ENCODE measurements around the gene CDHR1. TPM values are rescaled to one million over a fixed set of nuclear protein-coding genes. Genes with fewer than 3 reads are reported as not detected.
"Not testable (repeated sequence)": the region's sequence is repeated elsewhere in the genome, so short reads cannot be mapped to it uniquely, and the experiment has no call there.

CDHR1 gene
- total RNA-seq, 1 donor from 2014 or later = 3.7 TPM

DNA sequence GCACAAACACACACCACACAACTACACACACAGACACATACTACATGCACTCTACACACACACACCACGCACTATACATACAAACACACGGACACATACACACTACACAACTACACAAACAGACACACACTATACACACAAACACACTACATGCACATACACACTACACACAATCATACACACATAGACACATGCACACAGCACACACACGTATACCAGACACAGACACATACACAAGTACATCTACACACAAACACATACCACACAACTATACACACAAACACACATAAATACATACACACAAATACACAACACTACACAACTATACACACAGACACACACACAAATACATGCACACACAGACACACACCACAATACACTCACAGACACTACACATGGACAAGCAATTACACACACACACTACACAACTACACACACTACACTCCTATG is 16.2 kb upstream of the CDHR1 start:
- ChIA-PET CTCF (no interaction called here), POLR2A (no interaction called here)
- H3K36me3 Mint-ChIP-seq (ENCODE audit: low read depth) = no peaks in the 10 kb centered on the region
- no peak overlapping the region for H3K4me3 Mint-ChIP-seq
- H3K27ac Mint-ChIP-seq = no peak overlapping the region
- no peak for ATAC-seq (ENCODE audit: low read depth)
- DNase-seq = no peak
- no peaks in the 10 kb centered on the region for H3K9me3 Mint-ChIP-seq
- TF ChIP-seq CTCF (IDR thresholded peaks at IDR 0.05) = no peak
- H3K4me1 Mint-ChIP-seq = peaks cover 10% of the 10 kb centered on the region
- intact Hi-C loops (cut with micrococcal nuclease) = loop anchor here (2.0 kb wide), 3 partner anchors 17 to 27 kb away; partner anchors contain the start of gene CDHR1
- no peaks in the 10 kb centered on the region for H3K27me3 Mint-ChIP-seq

DNA sequence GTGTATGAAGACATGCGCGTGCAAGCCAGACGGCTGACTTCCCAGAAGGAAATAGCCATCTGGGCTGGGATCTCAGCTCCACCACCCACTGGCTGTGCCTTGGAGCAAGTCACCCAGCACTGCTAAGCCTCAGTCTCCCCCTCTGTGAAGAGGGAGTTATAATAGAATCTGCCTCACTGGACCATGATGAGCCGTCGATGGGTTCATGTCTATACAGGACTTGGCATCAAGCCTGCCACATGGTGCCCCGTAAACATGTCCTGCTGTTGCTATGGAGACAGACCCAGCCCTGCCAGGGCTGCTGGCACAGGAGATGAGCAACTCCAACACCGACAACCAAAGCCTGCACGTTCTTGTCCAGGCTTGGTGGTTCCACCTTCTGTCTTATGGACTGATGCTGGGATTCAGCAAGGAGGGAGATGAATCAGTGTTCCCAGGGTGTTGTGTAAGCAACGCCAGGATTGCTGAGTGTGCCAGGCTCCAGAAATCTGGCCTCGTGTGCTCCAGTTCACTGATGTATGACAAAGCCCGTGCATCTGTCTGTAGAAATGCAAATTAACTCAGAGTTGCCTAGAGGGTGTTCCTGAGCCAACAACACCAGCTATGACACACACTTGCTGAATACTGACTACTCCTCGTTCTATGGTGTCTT is 15.2 kb upstream of the CDHR1 start:
- intact Hi-C loops (cut with micrococcal nuclease) = loop anchor here (1.0 to 2.0 kb wide), 6 partner anchors 8 to 40 kb away; partner anchors contain the start of genes CDHR1 and GHITM
- H3K27me3 Mint-ChIP-seq = no peaks in the 10 kb centered on the region

GRCh38 chr10:84180386-84180785 is 14.0 kb upstream of the CDHR1 start:
- intact Hi-C loops (cut with micrococcal nuclease); H3K27me3 Mint-ChIP-seq; H3K9me3 Mint-ChIP-seq; H3K36me3 Mint-ChIP-seq (ENCODE audit: low read depth); H3K4me1 Mint-ChIP-seq; ATAC-seq (ENCODE audit: low read depth); POLR2A ChIA-PET; H3K4me3 Mint-ChIP-seq; CTCF ChIA-PET; H3K27ac Mint-ChIP-seq; DNase-seq: not testable (repeated sequence)

More for the DNA sequence above, 15.2 kb upstream of the CDHR1 start:
- ATAC-seq (ENCODE audit: low read depth) (peak; percentile 90), DNase-seq (peak; percentile 34)
- no peak overlapping the region for H3K27ac Mint-ChIP-seq
- CTCF ChIA-PET = no interaction called here
- POLR2A ChIA-PET = no interaction called here
- H3K36me3 Mint-ChIP-seq (ENCODE audit: low read depth) = no peaks in the 10 kb centered on the region
- H3K9me3 Mint-ChIP-seq = no peaks in the 10 kb centered on the region
- no peak for TF ChIP-seq CTCF (IDR thresholded peaks at IDR 0.05)
- H3K4me3 Mint-ChIP-seq = no peak overlapping the region
- peaks cover 6% of the 10 kb centered on the region for H3K4me1 Mint-ChIP-seq

GRCh38 chr10:84181631-84182030 is 12.7 kb upstream of the CDHR1 start:
- H3K36me3 Mint-ChIP-seq (ENCODE audit: low read depth) = no peaks in the 10 kb centered on the region
- ATAC-seq (ENCODE audit: low read depth) = no peak
- no peak overlapping the region for H3K4me3 Mint-ChIP-seq
- peaks cover 8% of the 10 kb centered on the region for H3K4me1 Mint-ChIP-seq
- no peaks in the 10 kb centered on the region for H3K27me3 Mint-ChIP-seq
- ChIA-PET POLR2A (no interaction called here), CTCF (no interaction called here)
- no peak overlapping the region for H3K27ac Mint-ChIP-seq
- H3K9me3 Mint-ChIP-seq = no peaks in the 10 kb centered on the region
- no peak for DNase-seq
- intact Hi-C loops (cut with micrococcal nuclease) = no loop called here
- TF ChIP-seq CTCF (IDR thresholded peaks at IDR 0.05) = no peak

DNA sequence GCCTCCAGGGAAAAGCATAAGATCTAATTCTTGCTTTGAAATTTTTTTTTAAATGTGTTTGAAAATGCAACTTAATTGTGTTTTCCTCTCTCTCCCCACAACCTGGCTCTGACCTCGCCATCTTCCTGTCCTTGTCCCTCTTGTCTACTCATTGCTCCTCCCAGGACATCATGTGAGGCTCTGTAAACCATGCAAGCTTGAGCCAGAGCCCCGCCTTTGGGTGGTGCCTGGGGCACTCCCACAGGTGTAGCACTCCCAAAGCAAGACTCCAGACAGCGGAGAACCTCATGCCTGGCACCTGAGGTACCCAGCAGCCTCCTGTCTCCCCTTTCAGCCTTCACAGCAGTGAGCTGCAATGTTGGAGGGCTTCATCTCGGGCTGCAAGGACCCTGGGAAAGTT is 9.8 kb upstream of the CDHR1 start:
- Mint-ChIP-seq H3K4me3 (no peak overlapping the region), H3K9me3 (no peaks in the 10 kb centered on the region), H3K4me1 (peaks cover 4% of the 10 kb centered on the region), H3K27me3 (peaks cover 7% of the 10 kb centered on the region), H3K36me3 (ENCODE audit: low read depth) (no peaks in the 10 kb centered on the region), H3K27ac (no peak overlapping the region)
- ATAC-seq (ENCODE audit: low read depth) (no peak), DNase-seq (no peak)
- TF ChIP-seq CTCF (IDR thresholded peaks at IDR 0.05) = no peak
- CTCF ChIA-PET = no interaction called here
- intact Hi-C loops (cut with micrococcal nuclease) = no loop called here
- POLR2A ChIA-PET = no interaction called here
